Lower lobe of right lung (tissue), 2 donors: Measurements from ENCODE around the gene ANKEF1. TPM values are rescaled to one million over a fixed set of nuclear protein-coding genes. Genes with fewer than 3 reads are reported as not detected.
A peak's percentile ranks its signal among the peaks of the same experiment; 100 is the strongest.

ENCODE experiments used
- ATAC-seq, 2 donors: fragments of 200-7000 bp; cut with Tn5 transposase; one replicate each; pipeline ENCODE4 v1.9.1; 2020 to 2022; ENCODE audit warnings: mild to moderate bottlenecking in 2 of 2, moderate library complexity in 2 of 2
- DNase-seq: peaks from one replicate; pipeline ENCODE4 v3.0.0-alpha.2; 2020
- H3K27ac ChIP-seq: fragments of 200-600 bp; one replicate; pipeline ENCODE4 v1.8.0; 2022
- H3K27me3 ChIP-seq: fragments of 200-600 bp; one replicate; pipeline ENCODE4 v1.8.0; 2022; ENCODE audit warnings: low read depth
- H3K36me3 ChIP-seq: fragments of 200-600 bp; one replicate; pipeline ENCODE4 v1.8.0; 2022; ENCODE audit warnings: mild to moderate bottlenecking
- H3K4me1 ChIP-seq: fragments of 200-600 bp; one replicate; pipeline ENCODE4 v1.8.0; 2022
- H3K4me3 ChIP-seq: fragments of 200-600 bp; one replicate; pipeline ENCODE4 v1.8.0; 2022; ENCODE audit warnings: mild to moderate bottlenecking
- H3K9me3 ChIP-seq: fragments of 200-600 bp; one replicate; pipeline ENCODE4 v1.8.0; 2022
- CTCF ChIP-seq: fragments of 200-600 bp; IDR thresholded peaks from one replicate; pipeline ENCODE4 v1.8.0; 2022; ENCODE audit warnings: antibody characterized with exemption, mild to moderate bottlenecking
- intact Hi-C: fragments of 100-400 bp; cut with DNase I; formaldehyde crosslinking; loops from one replicate; pipeline ENCODE4 v1.11.0; 2022
- total RNA-seq: library from RNA; stranded (reverse); fragmentation: NEBNext Ultra II Directional; extraction: Animal tissue kit (Norgen Biotek cat#: 25700); gene quantifications from one replicate; pipeline ENCODE4 v1.2.1, GENCODE V29; 2021
- donor health status: DM: no; HTN: yes; CAD: no; lungs with severe emphysema.

The ANKEF1 gene
- total RNA-seq, 1 donor from 2014 or later = 3.8 TPM

GRCh38 chr20:10065154-10065833, 30.5 kb downstream of the ANKEF1 start:
- intact Hi-C loops = no loop called here

DNA sequence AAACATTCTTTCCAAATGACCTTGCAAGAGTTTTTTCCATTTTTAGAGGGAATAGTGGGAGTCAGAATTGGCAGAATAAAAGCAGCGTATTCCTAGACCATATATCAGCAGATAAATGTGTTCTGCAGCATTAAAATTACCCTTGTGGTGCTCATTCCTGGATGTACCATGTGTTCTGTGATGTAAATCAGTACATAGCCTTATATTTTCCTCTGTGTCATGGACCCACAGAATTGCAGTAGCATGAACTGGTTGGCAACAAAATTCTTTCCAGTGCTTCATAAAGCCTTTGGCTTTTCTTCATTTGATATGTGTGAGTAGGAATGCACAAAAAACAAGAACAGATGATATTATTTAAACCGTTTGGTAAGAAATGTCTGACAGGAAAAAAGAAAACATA, 32.5 kb downstream of the ANKEF1 start:
- no peaks in the 10 kb centered on the region for H3K36me3 ChIP-seq
- ATAC-seq (no peak), DNase-seq (no peak)
- no peaks in the 10 kb centered on the region for H3K4me1 ChIP-seq
- no peaks in the 10 kb centered on the region for H3K9me3 ChIP-seq
- TF ChIP-seq CTCF = no peak
- no peak overlapping the region for H3K4me3 ChIP-seq
- H3K27me3 ChIP-seq = no peaks in the 10 kb centered on the region
- intact Hi-C loops = no loop called here
- no peak overlapping the region for H3K27ac ChIP-seq

More at GRCh38 chr20:10065154-10065833, 30.5 kb downstream of the ANKEF1 start:
- DNase-seq (no peak), ATAC-seq (no peak)
- no peak for TF ChIP-seq CTCF
- Histone ChIP-seq H3K27me3 (no peaks in the 10 kb centered on the region), H3K4me3 (no peak overlapping the region), H3K9me3 (no peaks in the 10 kb centered on the region), H3K27ac (no peak overlapping the region), H3K36me3 (no peaks in the 10 kb centered on the region), H3K4me1 (no peaks in the 10 kb centered on the region)

- Histone ChIP-seq H3K9me3 (no peaks in the 10 kb centered on the region), H3K27ac (no peak overlapping the region), H3K4me1 (no peaks in the 10 kb centered on the region), H3K36me3 (no peaks in the 10 kb centered on the region), H3K27me3 (no peaks in the 10 kb centered on the region), H3K4me3 (no peak overlapping the region)
- TF ChIP-seq CTCF = no peak
- intact Hi-C loops = no loop called here
- DNase-seq (no peak), ATAC-seq (peak in 1 of 2 donors; percentile 13)
These were observed 39.7 kb downstream of the ANKEF1 start for GRCh38 chr20:10074513-10074912.

DNA sequence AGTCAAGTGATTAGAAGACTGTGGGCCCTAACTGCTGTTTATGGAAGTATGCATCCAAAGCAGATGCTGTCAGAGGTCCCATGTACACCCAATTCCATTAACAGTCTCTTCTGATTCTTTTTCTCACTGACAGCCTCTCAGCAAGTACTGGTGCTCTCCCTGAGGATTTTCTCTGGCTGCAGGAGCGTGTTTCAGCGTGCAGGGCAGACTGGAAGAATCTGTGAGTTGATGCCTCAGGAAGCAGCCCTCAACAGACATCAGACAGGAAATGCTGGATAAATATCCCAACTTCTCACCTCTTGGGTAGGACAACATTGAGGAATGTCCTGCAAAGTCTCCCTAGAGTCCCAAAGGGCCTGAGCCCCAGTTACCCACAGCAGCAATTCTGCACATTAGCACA, 40.8 kb downstream of the ANKEF1 start:
- intact Hi-C loops = no loop called here
- DNase-seq (no peak), ATAC-seq (no peak)
- Histone ChIP-seq H3K27ac (no peak overlapping the region), H3K36me3 (no peaks in the 10 kb centered on the region), H3K27me3 (no peaks in the 10 kb centered on the region), H3K4me1 (no peaks in the 10 kb centered on the region), H3K4me3 (no peak overlapping the region), H3K9me3 (no peaks in the 10 kb centered on the region)
- no peak for TF ChIP-seq CTCF

DNA sequence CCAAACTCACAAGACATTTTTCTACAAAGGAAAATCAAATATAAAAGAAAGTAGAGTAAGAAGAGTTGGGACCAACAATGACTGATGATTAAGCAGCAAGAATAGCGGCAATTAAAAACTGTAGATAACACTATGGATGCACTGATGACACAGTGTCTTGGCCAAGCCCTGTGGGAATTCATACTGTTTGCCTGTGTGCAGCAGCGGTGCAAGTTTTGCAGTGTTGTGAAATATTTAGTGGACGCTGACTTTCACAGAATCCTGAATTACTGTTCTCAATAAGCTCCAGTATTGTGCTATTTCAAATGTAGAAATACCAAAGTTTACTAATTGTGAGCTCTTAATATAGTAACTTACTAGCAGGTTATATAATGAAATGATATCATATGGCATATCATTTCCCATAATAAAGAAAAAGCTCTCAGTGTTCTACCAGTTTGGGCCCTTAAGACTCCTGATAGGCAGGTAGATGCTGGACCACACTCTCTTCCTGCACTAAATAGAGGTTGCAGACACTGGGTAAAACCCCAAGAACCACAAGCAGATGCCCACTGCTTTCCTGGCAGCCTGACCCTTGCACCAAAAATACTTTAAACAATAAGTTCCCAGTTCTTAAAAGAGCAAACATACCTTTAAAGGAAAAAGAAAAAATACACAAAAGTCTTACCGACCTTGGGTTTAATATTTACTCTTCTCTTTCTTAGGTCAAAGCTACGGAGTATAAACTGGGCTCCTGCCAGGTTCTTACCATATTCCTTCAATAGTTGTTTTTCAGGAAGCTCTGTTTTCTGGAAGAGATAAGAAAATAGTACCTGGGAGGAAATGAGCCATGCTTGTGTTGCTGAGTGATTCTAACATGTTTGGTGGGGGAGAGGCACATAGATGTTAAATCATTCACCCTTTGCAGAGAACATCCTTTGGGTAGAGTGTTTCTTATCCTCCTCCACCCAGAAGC, 41.6 kb downstream of the ANKEF1 start:
- Histone ChIP-seq H3K27me3 (no peaks in the 10 kb centered on the region), H3K4me3 (no peak overlapping the region), H3K9me3 (no peaks in the 10 kb centered on the region), H3K4me1 (no peaks in the 10 kb centered on the region), H3K36me3 (no peaks in the 10 kb centered on the region), H3K27ac (no peak overlapping the region)
- TF ChIP-seq CTCF = no peak
- DNase-seq (no peak), ATAC-seq (peak; percentile 42 to 83)
- intact Hi-C loops = no loop called here
